Measurements from ENCODE around the gene VPREB3.

Gene VPREB3

DNA sequence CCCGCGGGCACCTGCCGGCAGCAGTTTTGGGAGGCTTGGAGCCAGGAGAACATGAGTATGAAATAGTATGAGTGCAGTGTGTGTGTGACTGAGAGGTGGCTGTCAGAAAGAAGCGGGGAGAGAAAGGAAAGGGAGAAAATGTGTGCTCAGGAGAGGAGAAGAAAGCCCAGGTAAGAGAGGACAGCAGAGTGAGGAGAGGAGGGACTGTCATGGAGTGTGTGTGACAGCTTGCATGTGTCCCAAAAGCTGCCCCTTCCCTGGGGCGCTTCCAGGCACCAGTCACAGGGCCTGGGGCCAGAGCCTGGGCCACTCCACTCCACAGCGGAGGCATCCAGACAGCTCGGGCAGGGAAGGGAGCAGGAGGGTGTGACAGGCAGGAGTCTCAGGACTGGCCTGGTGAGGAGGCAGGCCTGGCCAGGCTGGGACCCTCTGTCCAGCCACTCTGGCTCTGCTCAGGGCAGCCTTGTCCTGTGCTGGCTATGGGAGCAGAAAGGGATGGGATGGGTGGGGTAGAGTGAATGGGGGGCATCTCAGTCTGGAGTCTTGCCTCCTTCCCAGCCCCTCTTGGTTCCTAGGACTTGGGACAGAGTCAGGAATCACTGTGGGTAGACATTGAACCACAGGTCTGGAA, 19.4 kb upstream of the VPREB3 start:
- Histone ChIP-seq H3K36me3 (ENCODE audit: control insufficient read depth, insufficient read depth, low read length) (no peaks in the 10 kb centered on the region), H3K27me3 (ENCODE audit: control insufficient read depth, insufficient read depth, low read length) (peaks cover 38% of the 10 kb centered on the region), H3K27ac (ENCODE audit: low read depth, low read length) (no peak overlapping the region), H3K4me1 (ENCODE audit: control insufficient read depth, insufficient read depth, low read length) (peaks cover 24% of the 10 kb centered on the region), H3K9ac (ENCODE audit: low read length) (no peak overlapping the region), H3K4me3 (ENCODE audit: low read depth, low read length) (peak overlapping the region; percentile 73), H3K9me3 (ENCODE audit: control insufficient read depth, insufficient read depth, low read depth, low read length) (no peaks in the 10 kb centered on the region)

DNA sequence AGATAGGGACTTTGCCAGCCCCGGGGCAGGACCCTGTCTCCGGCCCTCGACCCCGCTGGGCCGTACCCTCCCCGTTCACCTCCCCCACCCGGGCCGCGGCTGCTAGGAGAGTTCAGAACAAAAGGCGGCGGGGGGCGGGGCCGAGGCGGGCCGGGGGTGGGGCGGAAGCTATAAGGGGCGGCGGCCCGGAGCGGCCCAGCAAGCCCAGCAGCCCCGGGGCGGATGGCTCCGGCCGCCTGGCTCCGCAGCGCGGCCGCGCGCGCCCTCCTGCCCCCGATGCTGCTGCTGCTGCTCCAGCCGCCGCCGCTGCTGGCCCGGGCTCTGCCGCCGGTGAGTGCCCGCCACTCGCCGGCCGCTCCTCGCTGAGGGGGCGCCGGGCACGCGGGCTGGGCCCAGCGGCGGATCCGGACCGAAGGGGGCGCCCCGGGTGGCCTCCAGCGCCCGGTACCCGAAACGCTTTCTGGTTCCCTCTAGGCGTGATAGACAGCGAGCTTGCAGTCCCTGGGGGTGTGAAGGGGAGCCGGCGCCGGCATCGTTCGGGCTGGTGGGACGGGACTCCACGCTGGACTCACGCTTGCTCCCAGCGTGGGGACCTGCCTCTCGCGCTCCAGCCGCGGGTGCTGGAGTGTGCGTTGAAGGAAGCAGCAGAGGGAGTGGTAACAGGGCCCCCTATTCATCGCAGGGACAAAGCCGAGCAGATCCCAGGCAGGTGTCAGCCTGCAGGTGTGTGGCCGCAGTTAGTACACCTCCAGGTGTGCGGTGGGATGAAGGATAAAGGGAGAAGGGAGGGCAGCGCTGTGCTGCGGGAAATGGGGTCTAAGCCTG, 18.6 kb upstream of the VPREB3 start, which contains the start of gene MMP11:
Gene MMP11 (plus strand): TSS at position 201 of the 825 bp plus-strand sequence. CDS start 22 bp downstream, at position 223.
- peaks cover 24% of the 10 kb centered on the region for H3K4me1 ChIP-seq (ENCODE audit: control insufficient read depth, insufficient read depth, low read length)
- peak within 1 kb of the TSS; percentile 73 for H3K4me3 ChIP-seq (ENCODE audit: low read depth, low read length)
- peaks cover 38% of the 10 kb centered on the region for H3K27me3 ChIP-seq (ENCODE audit: control insufficient read depth, insufficient read depth, low read length)
- H3K9ac ChIP-seq (ENCODE audit: low read length) = peak within 1 kb of the TSS; percentile 46
- no peak within 1 kb of the TSS for H3K27ac ChIP-seq (ENCODE audit: low read depth, low read length)
- no peaks in the 10 kb centered on the region for H3K36me3 ChIP-seq (ENCODE audit: control insufficient read depth, insufficient read depth, low read length)
- no peaks in the 10 kb centered on the region for H3K9me3 ChIP-seq (ENCODE audit: control insufficient read depth, insufficient read depth, low read depth, low read length)

DNA sequence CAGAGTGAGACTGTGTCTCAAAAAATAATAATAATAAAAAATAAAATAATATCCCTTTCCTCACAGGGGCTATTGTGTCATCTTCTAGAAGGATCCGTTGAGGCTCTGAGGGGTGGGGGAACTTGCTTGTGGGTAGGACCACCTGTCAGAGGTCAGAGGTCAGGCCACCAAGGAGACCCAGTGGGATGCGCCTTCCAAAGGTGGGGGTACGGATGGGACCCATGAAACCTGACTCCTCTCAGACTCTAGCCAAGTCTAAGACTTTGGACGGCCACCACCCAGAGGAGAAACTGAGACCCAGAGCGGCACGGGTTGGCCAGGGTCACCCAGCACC, 18.1 kb upstream of the VPREB3 start:
- H3K27me3 ChIP-seq (ENCODE audit: control insufficient read depth, insufficient read depth, low read length) = peaks cover 35% of the 10 kb centered on the region
- H3K4me3 ChIP-seq (ENCODE audit: low read depth, low read length) = peak overlapping the region; percentile 46
- H3K9me3 ChIP-seq (ENCODE audit: control insufficient read depth, insufficient read depth, low read depth, low read length) = no peaks in the 10 kb centered on the region
- H3K4me1 ChIP-seq (ENCODE audit: control insufficient read depth, insufficient read depth, low read length) = peaks cover 24% of the 10 kb centered on the region
- no peaks in the 10 kb centered on the region for H3K36me3 ChIP-seq (ENCODE audit: control insufficient read depth, insufficient read depth, low read length)
- no peak overlapping the region for H3K27ac ChIP-seq (ENCODE audit: low read depth, low read length)
- H3K9ac ChIP-seq (ENCODE audit: low read length) = no peak overlapping the region

DNA sequence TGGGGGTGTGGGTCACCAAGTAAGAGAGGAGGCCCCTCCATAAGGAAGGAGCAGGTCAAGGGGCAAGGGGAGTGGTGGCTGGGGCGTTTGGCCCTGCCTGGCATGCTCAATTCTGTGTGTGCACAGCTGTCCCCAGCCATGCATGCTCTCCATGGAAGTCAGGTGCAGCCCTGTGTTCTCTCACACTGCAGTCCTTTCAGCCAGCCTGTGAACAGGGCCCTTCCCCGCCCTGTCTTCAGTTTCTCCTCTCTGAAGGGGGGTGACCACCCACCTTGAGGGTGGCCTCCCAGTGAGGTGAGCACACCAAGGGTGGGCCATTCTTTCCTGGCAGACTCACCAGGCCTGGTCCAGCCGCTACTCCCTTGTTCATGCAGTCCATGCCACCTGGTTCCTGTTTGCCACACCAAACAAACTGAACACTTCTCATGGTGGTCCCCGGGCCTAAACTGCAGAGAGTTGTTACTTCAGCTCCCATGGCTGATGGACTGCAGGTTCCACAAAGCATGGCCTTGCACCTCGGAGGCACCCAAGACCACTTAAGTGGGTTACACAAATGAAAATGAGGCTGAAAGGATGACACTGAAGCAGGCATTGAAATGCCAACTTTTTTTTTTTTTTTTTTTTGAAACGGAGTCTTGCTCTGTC, 15.2 kb upstream of the VPREB3 start:
- Histone ChIP-seq H3K27ac (ENCODE audit: low read depth, low read length) (no peak overlapping the region), H3K9me3 (ENCODE audit: control insufficient read depth, insufficient read depth, low read depth, low read length) (no peaks in the 10 kb centered on the region), H3K9ac (ENCODE audit: low read length) (no peak overlapping the region), H3K4me3 (ENCODE audit: low read depth, low read length) (no peak overlapping the region), H3K36me3 (ENCODE audit: control insufficient read depth, insufficient read depth, low read length) (peaks cover 12% of the 10 kb centered on the region), H3K4me1 (ENCODE audit: control insufficient read depth, insufficient read depth, low read length) (peaks cover 32% of the 10 kb centered on the region), H3K27me3 (ENCODE audit: control insufficient read depth, insufficient read depth, low read length) (peaks cover 25% of the 10 kb centered on the region)

DNA sequence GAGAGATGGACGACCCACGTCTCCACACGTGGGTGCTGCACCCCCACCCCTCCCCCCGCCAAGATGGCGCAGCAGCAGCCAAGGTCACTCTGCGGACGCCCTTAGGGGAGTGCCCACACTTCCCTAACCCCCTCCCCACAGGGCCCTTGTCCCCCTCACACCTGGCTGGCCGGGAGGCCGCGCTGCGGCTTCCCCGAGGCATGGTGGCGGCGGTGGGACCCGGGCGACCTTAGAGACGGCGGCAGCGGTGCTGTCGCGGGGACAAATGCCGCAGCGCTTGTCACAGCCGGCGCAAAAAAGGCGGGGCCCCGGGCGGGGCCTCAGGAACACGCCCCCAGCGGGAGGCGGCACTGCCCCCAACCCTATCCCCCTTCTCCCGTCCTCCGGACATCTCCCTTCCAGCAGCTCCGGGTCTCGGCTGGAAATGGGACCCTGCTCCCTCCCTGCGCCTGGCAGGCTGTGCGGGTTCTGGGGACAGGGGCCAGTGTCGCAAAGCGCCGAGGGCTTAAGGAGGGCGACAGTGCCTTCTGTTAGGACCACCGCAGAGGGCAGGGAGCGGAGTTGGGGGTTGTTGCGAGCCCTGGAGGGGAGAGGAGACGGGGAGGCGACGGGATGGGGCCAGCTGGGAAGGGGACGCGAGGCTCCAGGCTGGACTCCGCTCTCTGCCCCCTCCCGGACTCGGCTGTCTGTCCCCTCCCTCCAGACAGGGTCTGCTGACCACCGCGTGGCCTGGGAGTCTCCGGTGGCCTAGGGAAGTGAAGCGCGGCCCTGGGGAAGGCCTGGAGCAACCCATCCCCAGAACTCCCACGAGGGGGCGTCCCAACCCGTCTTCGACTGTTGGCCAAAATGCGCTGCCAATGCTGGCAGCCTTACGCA, 13.7 kb upstream of the VPREB3 start, which contains the start of gene CHCHD10:
Gene CHCHD10 (minus strand): TSS at position 300 of the 876 bp plus-strand sequence. CDS start 98 bp downstream, at position 202.
- Histone ChIP-seq H3K4me1 (ENCODE audit: control insufficient read depth, insufficient read depth, low read length) (peaks cover 37% of the 10 kb centered on the region), H3K27ac (ENCODE audit: low read depth, low read length) (0 out of 2 replicates have a peak within 1 kb of the TSS, but pooled peaks have one; percentile 3), H3K9me3 (ENCODE audit: control insufficient read depth, insufficient read depth, low read depth, low read length) (no peaks in the 10 kb centered on the region), H3K27me3 (ENCODE audit: control insufficient read depth, insufficient read depth, low read length) (peaks cover 10% of the 10 kb centered on the region), H3K4me3 (ENCODE audit: low read depth, low read length) (peak within 1 kb of the TSS; percentile 86), H3K9ac (ENCODE audit: low read length) (peak within 1 kb of the TSS; percentile 80), H3K36me3 (ENCODE audit: control insufficient read depth, insufficient read depth, low read length) (peaks cover 14% of the 10 kb centered on the region)

DNA sequence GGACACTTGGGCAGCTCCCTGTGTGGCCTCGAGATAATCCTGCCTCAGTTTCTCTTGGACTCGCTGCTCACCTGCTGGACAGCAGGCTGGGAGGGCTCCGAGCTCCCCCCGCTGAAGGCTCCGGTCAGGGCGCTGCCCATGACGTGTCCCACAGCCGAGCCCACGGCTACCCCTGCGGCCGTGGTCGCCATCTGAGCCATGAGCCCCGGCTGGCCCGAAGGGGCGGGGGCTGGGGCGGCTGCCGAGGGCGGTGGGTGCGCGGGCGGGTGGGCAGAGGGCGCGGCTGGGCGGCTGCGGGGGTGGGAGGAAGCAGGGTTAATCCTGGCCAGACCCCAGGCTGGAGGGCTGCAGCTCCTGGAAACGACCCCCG, 13.1 kb upstream of the VPREB3 start:
- H3K4me1 ChIP-seq (ENCODE audit: control insufficient read depth, insufficient read depth, low read length) = peaks cover 39% of the 10 kb centered on the region
- H3K9ac ChIP-seq (ENCODE audit: low read length) = peak overlapping the region; percentile 80
- H3K9me3 ChIP-seq (ENCODE audit: control insufficient read depth, insufficient read depth, low read depth, low read length) = no peaks in the 10 kb centered on the region
- H3K27ac ChIP-seq (ENCODE audit: low read depth, low read length) = 0 out of 2 replicates have a peak overlapping the region, but pooled peaks have one; percentile 3
- H3K4me3 ChIP-seq (ENCODE audit: low read depth, low read length) = peak overlapping the region; percentile 86
- peaks cover 14% of the 10 kb centered on the region for H3K36me3 ChIP-seq (ENCODE audit: control insufficient read depth, insufficient read depth, low read length)
- H3K27me3 ChIP-seq (ENCODE audit: control insufficient read depth, insufficient read depth, low read length) = peaks cover 9% of the 10 kb centered on the region

DNA sequence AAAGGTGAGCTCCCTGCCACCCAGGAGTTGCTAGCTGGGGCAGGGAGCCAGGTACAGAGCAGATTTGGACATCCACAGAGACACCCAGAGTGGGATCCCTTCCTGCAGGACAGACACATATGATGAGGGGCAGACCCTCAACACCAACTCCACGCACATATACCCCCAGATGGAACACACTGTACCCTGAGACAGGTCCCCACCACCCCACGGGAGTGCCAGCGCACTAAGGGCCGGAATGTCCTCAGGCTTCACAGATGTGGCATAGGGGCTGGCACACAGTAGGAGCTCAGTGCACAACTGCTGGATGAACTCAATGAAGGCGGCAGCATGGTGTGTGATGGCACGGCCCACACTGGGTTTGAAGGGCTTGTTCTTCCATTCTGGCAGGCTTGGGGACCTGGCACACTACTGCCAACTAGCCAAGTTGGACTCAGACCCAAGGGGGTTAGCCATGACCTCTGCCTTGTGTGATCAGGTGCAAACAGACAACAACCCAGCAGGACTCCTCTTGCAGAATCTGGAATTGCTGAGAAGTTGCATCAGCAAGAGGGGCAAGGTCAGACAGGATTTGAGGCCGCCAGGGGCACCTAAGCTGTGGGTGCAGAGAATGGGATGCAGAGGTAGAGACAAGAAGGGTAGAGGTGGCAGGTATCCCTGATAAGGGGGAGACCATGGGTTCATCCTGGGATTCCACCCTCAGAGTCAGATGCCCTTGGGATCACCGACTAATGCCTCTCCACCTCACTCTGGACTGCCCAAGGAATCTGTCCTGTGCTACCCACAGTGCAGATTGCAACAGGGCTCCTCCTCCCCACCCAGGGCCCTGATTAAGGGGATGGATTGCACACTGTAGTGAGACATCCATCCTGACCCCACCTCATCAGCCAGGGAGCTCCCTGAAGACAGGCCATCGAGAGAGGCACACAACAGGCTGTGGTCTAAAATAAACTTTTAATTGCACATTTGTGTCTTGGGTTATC, 11.0 kb upstream of the VPREB3 start:
- Histone ChIP-seq H3K27me3 (ENCODE audit: control insufficient read depth, insufficient read depth, low read length) (peaks cover 9% of the 10 kb centered on the region), H3K9ac (ENCODE audit: low read length) (no peak overlapping the region), H3K36me3 (ENCODE audit: control insufficient read depth, insufficient read depth, low read length) (peaks cover 14% of the 10 kb centered on the region), H3K9me3 (ENCODE audit: control insufficient read depth, insufficient read depth, low read depth, low read length) (no peaks in the 10 kb centered on the region), H3K27ac (ENCODE audit: low read depth, low read length) (no peak overlapping the region), H3K4me1 (ENCODE audit: control insufficient read depth, insufficient read depth, low read length) (peaks cover 35% of the 10 kb centered on the region), H3K4me3 (ENCODE audit: low read depth, low read length) (no peak overlapping the region)

DNA sequence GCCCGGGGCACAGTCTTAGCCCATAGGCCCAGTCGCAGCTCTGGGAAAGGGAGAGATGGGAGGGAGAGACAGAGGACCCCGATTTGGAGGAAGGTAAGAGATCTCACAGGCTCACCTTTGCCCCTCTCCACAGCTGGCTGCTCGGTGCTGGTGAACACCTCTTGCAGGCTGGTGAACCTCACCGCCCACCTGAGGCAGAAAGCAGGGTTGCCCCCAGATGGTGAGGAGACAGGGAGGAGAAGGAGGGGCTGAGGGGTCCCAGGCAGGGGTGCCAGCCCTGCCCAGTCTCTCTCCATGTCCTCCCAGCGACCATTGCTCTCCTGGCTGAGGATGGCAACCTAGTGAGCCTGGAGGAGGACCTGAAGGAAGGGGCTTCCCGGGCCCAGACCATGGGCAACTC, 9.7 kb upstream of the VPREB3 start:
- H3K36me3 ChIP-seq (ENCODE audit: control insufficient read depth, insufficient read depth, low read length) = peaks cover 14% of the 10 kb centered on the region
- no peak overlapping the region for H3K9ac ChIP-seq (ENCODE audit: low read length)
- no peak overlapping the region for H3K27ac ChIP-seq (ENCODE audit: low read depth, low read length)
- H3K4me1 ChIP-seq (ENCODE audit: control insufficient read depth, insufficient read depth, low read length) = peaks cover 27% of the 10 kb centered on the region
- no peaks in the 10 kb centered on the region for H3K9me3 ChIP-seq (ENCODE audit: control insufficient read depth, insufficient read depth, low read depth, low read length)
- H3K4me3 ChIP-seq (ENCODE audit: low read depth, low read length) = no peak overlapping the region
- peaks cover 1% of the 10 kb centered on the region for H3K27me3 ChIP-seq (ENCODE audit: control insufficient read depth, insufficient read depth, low read length)

DNA sequence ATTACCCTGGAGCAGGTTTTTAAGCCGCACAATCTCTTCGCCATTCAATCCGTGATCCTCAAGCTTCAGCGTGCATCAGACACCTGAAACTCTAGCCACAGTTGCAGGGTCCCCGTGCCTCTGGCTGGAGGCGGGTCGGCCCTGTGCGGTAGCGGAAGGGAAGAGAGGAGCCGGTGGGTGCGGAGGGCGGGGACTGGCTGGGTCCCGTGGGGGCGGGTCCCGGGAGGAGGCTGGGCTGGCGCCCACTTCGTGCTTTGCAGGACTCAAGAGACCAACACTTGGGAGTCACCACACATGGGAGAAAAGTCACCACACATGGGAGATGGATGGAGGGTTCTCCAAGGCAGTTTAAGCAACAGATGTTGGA, 9.3 kb upstream of the VPREB3 start:
- Histone ChIP-seq H3K9ac (ENCODE audit: low read length) (no peak overlapping the region), H3K36me3 (ENCODE audit: control insufficient read depth, insufficient read depth, low read length) (peaks cover 14% of the 10 kb centered on the region), H3K9me3 (ENCODE audit: control insufficient read depth, insufficient read depth, low read depth, low read length) (no peaks in the 10 kb centered on the region), H3K4me1 (ENCODE audit: control insufficient read depth, insufficient read depth, low read length) (peaks cover 27% of the 10 kb centered on the region), H3K27ac (ENCODE audit: low read depth, low read length) (no peak overlapping the region), H3K4me3 (ENCODE audit: low read depth, low read length) (no peak overlapping the region), H3K27me3 (ENCODE audit: control insufficient read depth, insufficient read depth, low read length) (no peaks in the 10 kb centered on the region)

Data from HUES6 (cell line).